CD4-positive, alpha-beta T cell treated with Interleukin-2 at 100 ng/mL for 4 hours (primary cell): Measurements from ENCODE around the gene DGCR2.
"Not testable (repeated sequence)": the region's sequence is repeated elsewhere in the genome, so short reads cannot be mapped to it uniquely, and the experiment has no call there.

Experiments used
- DNase-seq: peaks from one replicate; pipeline ENCODE4 v3.0.0-alpha.2; 2020; ENCODE audit warnings: low spot score

Gene DGCR2

DNA sequence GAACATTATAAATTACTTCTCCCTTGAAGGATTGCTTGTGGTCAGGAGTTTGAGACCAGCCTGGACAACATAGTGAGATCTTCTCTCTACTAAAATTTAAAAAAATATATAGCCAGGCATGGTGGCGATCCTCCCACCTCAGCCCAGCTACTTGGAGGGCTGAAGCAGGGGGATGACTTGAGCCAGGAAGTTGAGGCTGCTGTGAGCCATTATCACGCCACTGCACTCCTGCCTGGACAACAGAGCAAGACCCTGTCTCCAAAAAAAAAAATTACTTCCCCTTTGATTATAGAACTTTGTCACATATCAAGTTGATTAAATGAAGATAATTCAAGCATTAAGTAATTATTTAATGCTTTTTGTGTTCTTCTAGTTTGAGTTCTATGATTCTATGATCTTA lies 121.0 kb downstream of the DGCR2 start:
- DNase-seq, result no peak

DNA sequence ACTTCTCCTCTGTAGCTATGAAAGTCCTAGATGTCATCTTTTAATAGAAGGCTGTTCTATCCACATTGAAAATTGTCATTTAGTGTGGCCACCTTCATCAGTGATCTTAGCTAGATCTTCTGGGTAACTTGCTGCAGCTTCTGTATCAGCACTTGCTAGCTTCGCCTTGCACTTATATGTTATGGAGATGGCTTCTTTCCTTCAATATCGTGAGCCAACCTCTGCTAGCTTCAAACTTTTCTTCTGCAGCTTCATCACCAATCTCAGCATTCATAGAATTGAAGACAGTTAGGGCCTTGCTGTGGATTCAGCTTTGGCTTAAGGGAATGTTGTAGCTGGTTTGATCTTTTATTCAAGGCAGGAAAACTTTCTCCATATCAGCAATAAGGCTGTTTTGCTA lies 122.1 kb downstream of the DGCR2 start:
- DNase-seq, result not testable (repeated sequence)

DNA sequence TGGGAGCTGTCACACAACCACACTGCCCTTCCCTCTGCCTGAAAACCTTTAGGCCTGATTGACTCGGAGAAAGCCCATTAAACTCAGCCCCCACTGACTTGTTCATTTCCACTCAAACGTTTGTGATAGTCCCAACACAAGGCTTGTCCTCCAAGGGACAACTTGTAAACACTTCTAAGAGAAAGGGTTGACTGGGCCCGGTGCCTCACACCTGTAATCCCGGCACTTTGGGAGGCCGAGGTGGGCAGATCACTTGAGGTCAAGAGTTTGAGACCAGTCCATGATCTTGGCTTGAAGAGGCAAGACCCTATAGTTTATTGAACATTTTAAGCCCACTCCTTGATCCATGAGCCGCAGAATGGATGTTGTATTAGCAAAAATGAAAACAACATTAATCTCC lies 122.8 kb downstream of the DGCR2 start:
- DNase-seq, result no peak

GRCh38 chr22:18999008-18999407 lies 123.2 kb downstream of the DGCR2 start:
- DNase-seq, result no peak

GRCh38 chr22:18997925-18998315 lies 124.3 kb downstream of the DGCR2 start:
- no peak for DNase-seq

- no peak for DNase-seq
Observed at GRCh38 chr22:18997306-18997924, 124.8 kb downstream of the DGCR2 start.

GRCh38 chr22:18996376-18996900 lies 125.8 kb downstream of the DGCR2 start:
- no peak for DNase-seq

DNA sequence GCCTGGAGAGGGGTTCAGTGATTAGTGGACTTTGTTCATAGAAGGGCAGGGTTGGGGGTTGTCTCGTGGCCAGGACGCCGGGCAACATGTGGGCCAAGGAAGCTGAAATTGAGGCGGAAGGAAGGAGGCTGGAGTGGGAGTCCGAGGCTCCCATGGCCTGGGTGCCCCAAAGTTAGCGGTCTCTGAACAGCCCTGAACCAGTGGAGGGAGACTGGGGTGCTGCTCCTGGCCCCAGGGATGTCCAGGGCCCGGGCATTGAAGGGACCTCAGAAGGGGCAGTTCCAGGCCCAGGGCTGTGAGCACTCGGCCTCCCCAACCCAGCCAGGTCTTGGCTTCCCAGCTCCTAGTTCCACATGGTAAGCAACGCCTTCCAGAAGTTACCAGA lies 126.9 kb downstream of the DGCR2 start:
- no peak for DNase-seq

DNA sequence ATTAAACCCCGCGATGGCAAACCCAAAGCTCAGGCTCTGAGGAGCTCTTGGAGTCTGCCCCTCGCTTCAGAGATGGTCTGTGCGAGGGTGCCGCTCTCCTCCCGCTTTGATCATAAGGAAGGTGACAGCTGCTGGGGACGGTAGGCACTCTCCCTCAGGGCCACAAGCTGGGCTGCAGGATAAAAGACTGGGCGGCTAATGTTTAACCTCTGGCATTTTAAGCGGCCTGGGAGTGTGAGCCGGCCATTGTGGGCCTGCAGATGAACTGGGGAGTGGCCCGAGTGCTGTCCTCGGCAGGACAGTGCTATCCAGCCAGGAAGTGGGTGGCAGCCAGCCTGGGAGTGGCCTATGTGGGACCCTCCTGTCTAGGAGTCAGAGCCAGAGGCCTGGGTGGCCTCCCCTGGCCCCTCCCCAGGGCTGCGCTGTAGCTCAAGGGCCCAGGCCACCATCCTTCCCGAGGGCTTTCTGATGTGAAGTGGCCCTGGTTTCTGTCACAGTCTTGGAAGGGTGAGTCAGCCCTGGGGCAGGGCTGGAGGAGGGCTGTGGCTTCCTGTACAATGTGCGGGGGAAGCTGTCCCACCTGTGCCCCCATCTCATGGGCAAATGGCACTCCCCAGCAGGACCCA lies 127.4 kb downstream of the DGCR2 start:
- no peak for DNase-seq

DNA sequence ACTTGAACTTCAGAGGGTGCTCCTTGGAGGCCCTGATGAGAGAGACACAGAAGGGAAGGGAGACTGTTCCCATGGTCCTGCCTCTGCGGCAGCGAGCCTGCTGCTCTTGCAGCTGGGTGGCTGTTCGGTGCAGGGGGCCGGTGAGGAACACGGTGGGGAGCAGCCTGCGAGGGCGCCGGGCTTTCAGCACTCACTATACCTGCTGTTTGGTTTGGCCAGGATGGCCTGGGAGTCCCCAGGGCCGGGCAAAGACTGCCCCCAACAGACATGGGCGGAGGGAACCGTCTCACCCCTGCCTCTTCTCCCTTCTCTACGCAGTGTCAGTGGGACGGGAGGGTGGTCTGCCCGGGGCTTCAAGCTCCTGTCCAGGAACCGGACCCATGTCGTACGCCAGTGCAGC lies 128.2 kb downstream of the DGCR2 start:
- DNase-seq, result no peak

- no peak for DNase-seq
Observed at GRCh38 chr22:18992543-18993198, 129.5 kb downstream of the DGCR2 start.

- no peak for DNase-seq
Observed at GRCh38 chr22:18991821-18992442, 130.3 kb downstream of the DGCR2 start.

- DNase-seq, result no peak
Observed at GRCh38 chr22:18991138-18991432, 131.1 kb downstream of the DGCR2 start.

DNA sequence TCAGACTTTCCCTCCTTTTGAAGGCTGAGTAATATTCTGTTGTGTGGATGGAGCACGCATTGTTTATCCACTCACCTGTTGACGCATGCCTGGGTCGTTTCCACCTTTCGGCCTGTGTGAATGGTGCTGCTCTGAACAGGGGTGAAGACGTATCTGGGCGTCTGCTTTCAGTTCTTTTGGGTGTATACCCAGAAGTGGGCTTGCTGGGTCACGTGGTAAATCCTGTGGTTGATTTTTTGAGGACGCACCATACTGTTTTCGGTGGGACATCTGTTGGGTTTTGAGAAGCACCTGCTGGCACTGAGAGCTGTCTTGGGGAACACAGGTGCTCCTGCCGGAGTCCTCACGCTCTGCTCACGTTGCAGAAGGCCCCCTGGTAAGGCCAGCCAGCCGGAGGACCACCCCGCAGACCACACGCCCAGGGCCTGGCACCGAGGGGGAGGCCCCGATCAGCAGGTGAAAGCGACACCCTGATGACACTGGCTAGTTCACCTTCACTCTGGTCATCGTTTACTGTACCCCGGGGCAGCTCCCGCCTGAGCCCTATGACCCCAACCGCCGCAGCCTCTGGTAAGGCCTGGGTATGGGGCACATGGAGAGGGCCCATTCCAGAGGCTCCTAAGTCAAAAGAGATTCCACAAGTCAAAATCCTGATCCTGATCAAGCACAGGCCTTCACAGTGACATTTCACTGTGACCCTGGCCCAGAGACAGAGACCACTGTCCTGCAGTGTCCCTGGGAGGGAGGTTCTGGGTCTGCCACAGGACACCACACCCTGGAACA lies 131.7 kb downstream of the DGCR2 start:
- DNase-seq, result no peak

DNA sequence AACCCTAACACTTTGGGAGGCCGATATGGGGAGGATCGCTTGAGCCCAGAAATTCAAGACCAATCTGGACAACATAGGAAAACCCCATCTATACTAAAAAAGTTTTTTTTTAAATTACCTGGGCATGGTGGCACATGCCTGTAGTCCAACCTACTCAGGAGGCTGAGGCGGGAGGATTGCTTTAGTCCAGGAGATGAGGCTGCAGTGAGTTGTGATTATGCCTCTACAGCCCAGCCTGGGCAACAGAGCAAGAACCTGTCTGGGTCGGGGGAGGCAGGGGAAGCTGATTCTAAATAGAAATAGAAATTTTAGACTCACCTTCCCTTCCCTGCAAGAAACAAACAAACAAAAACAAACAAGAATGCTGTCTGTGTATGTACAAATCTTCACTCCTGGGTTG lies 133.3 kb downstream of the DGCR2 start:
- DNase-seq, result no peak

- DNase-seq, result no peak
Observed at GRCh38 chr22:18987765-18988164, 134.4 kb downstream of the DGCR2 start.

DNA sequence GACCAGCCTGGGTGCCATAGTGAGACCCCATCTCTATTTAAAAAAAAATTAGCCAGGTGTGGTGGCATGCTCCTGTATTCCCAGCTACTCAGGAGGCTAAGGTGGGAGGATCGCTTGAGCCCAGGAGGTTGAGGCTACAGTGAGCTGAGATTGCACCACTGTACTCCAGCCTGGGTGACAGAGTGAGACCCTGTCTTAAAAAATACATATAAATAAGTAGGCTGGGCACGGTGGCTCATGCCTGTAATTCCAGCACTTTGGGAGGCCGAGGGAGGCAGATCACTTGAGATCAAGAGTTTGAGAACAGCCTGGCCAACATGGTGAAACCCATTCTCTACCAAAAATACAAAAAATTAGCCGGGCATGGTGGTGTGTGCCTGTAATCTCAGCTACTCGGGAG lies 135.1 kb downstream of the DGCR2 start:
- DNase-seq, result not testable (repeated sequence)
